ENCODE data around the gene TRIO. TPM values are rescaled to one million over a fixed set of nuclear protein-coding genes. Genes with fewer than 3 reads are reported as not detected.
A peak's percentile ranks its signal among the peaks of the same experiment; 100 is the strongest.

The TRIO gene
- total RNA-seq, 2 donors from 2014 or later: 62.0 to 137 TPM

DNA sequence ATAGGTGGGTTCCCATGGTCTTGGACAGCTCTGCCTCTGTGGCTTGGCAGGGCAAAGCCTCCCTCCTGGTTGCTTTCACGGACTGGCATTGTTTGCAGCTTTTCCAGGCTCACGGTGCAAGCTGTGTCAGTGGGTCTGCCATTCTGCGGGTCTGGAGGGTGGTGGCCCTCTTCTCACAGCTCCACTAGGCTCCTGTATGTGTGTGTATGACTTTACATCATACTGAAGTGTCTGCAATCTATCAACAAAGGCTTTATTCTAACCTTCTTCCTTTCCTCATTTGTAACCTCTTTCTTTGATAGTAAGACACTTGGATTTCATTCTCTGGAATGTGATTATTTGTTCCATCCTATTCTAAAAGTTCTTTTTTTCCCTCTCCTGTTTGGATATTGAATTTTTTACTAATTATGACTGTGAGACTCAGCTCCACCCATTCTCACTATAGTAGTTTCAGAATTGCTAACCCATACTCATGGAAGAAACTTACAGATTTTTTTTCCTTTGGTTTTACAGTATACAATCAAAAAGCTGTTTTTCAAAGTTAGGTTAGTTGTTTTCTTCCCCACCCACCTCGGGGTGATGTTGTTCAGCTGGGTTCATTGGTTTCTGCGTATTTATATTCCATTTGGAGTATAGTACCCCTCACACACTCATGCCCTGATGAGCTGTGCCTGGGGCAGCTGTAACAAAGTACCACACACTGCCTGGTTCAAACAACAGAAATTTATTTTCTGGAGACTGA, 293.8 kb downstream of the TRIO start:
- WGBS, 2 donors: 91 to 92% methylated on average over 5 of the region's 5 CpGs
- Histone ChIP-seq H3K27ac (no peak overlapping the region), H3K4me3 (no peak overlapping the region), H3K9me3 (no peaks in the 10 kb centered on the region), H3K4me1 (no peaks in the 10 kb centered on the region), H3K36me3 (replicated peaks in 1 of 2; ENCODE audit: insufficient read depth in 1 of 2, low read depth in 2 of 2) (no peaks in the 10 kb centered on the region), H3K27me3 (no peaks in the 10 kb centered on the region)
- no peak for TF ChIP-seq POLR2A (IDR thresholded peaks at IDR 0.05)
- TF ChIP-seq, protein P1, sequence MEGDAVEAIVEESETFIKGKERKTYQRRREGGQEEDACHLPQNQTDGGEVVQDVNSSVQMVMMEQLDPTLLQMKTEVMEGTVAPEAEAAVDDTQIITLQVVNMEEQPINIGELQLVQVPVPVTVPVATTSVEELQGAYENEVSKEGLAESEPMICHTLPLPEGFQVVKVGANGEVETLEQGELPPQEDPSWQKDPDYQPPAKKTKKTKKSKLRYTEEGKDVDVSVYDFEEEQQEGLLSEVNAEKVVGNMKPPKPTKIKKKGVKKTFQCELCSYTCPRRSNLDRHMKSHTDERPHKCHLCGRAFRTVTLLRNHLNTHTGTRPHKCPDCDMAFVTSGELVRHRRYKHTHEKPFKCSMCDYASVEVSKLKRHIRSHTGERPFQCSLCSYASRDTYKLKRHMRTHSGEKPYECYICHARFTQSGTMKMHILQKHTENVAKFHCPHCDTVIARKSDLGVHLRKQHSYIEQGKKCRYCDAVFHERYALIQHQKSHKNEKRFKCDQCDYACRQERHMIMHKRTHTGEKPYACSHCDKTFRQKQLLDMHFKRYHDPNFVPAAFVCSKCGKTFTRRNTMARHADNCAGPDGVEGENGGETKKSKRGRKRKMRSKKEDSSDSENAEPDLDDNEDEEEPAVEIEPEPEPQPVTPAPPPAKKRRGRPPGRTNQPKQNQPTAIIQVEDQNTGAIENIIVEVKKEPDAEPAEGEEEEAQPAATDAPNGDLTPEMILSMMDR (IDR thresholded peaks at IDR 0.05): no peak
- intact Hi-C loops (cut with DNase I): no loop called here
- no peak for DNase-seq
- no peak for ATAC-seq

DNA sequence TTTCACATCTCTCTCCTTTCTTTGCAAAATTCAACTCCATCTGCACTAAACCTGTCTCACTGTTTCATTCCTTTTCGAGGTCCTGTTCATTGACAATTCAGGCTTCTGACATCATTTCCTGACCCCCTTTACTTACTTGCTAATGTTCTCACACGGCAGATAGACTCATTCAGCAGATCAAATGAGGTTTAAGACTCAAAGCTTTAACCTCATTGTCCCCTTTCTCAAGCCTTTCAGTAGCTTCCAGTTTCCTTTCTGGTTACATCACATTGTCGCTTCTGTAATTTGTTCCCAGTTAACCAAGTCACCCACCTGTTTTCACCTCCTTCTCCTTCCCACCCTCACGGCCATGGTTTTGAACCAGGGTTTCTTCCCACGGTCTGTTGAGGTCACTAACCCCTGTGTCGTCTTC, 295.1 kb downstream of the TRIO start:
- Histone ChIP-seq H3K27ac (no peak overlapping the region), H3K4me3 (no peak overlapping the region), H3K27me3 (no peaks in the 10 kb centered on the region), H3K36me3 (replicated peaks in 1 of 2; ENCODE audit: insufficient read depth in 1 of 2, low read depth in 2 of 2) (no peaks in the 10 kb centered on the region), H3K9me3 (no peaks in the 10 kb centered on the region), H3K4me1 (no peaks in the 10 kb centered on the region)
- intact Hi-C loops (cut with DNase I): no loop called here
- TF ChIP-seq, protein P1 (IDR thresholded peaks at IDR 0.05): no peak
- TF ChIP-seq POLR2A (IDR thresholded peaks at IDR 0.05): no peak
- DNase-seq (no peak), ATAC-seq (no peak)
- 79 to 84% methylated on average over 6 of the region's 6 CpGs for WGBS, 2 donors

DNA sequence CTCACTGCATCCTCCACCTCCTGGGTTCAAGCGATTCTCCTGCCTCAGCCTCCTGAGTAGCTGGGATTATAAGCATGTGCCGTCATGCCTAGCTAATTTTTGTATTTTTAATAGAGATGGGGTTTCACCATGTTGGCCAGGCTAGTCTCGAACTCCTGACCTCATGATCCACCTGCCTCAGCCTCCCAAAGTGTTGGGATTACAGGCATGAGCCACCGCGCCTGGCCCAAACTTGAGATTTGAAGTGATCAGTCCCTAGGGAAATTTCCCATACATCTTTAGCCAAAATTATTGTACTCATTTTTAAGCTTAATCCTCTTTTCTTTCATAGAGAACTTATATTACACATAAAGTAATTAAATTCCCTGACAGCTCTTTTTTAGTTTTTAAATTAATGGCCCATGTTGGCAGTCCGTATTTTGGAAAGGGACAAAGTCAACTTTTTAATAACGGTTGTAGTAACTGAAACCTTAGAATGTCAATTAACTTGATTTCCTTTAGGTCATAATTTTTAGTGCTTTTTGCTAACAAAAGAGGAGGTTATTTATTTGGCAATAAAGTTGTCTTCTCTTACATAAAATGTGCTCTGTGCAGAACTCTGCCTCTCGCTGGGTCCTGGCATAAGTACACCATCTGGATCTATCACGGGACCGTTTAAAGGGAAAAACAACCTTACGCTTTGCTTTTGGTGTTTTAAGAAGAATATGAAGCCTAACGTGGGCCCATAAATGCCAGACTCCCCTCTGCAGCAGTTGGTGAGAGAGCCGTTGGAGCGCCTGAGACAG, 296.1 kb downstream of the TRIO start:
- intact Hi-C loops (cut with DNase I): no loop called here
- H3K9me3 ChIP-seq: no peaks in the 10 kb centered on the region
- ATAC-seq (no peak), DNase-seq (no peak)
- H3K4me3 ChIP-seq: no peak overlapping the region
- no peaks in the 10 kb centered on the region for H3K36me3 ChIP-seq (replicated peaks in 1 of 2; ENCODE audit: insufficient read depth in 1 of 2, low read depth in 2 of 2)
- peak overlapping the region in 1 of 4 donors; percentile 60 for H3K27ac ChIP-seq
- TF ChIP-seq POLR2A (IDR thresholded peaks at IDR 0.05): no peak
- TF ChIP-seq, protein P1 (IDR thresholded peaks at IDR 0.05): no peak
- H3K4me1 ChIP-seq: no peaks in the 10 kb centered on the region
- WGBS, 2 donors: 84 to 90% methylated on average over 14 of the region's 14 CpGs
- no peaks in the 10 kb centered on the region for H3K27me3 ChIP-seq

DNA sequence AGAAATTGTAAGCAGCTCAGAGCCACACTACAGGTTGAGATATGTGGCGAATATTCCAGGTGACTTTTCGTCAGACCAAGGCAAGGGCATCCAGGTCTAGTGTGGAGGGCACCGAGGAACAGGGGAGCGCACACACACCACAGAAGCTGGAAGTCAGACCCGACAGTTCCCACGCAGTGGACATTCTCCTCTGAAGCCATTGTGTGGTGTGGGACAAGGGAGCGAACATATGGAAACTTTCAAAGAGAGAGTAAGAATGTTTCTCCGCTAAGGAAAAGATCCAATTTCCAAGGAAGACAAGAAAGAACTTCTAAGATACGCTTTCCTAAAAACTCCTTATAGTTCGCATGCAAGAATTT, 297.1 kb downstream of the TRIO start:
- no peaks in the 10 kb centered on the region for H3K27me3 ChIP-seq
- H3K4me1 ChIP-seq: no peaks in the 10 kb centered on the region
- intact Hi-C loops (cut with DNase I): no loop called here
- DNase-seq (no peak), ATAC-seq (peak; percentile 36)
- no peak overlapping the region for H3K4me3 ChIP-seq
- TF ChIP-seq, protein P1 (IDR thresholded peaks at IDR 0.05): no peak
- TF ChIP-seq POLR2A (IDR thresholded peaks at IDR 0.05): no peak
- peak overlapping the region in 3 of 4 donors; percentile 33 to 60 (median 35) for H3K27ac ChIP-seq
- H3K36me3 ChIP-seq (replicated peaks in 1 of 2; ENCODE audit: insufficient read depth in 1 of 2, low read depth in 2 of 2): no peaks in the 10 kb centered on the region
- WGBS, 2 donors: 72 to 91% methylated on average over 10 of the region's 10 CpGs
- H3K9me3 ChIP-seq: no peaks in the 10 kb centered on the region
